Choroid plexus epithelial cell (primary cell): Measurements from ENCODE around the gene CIT.

Experiments
- DNase-seq: peaks from one replicate; pipeline ENCODE4 v3.0.0-alpha.2; 2010; ENCODE audit warnings: low read depth
- H3K4me3 ChIP-seq: 2 replicates; pipeline ENCODE4 v1.5.1; 2011; ENCODE audit warnings: low read depth, mild to moderate bottlenecking, control low read depth, low read length, moderate library complexity
- CTCF ChIP-seq: conservative IDR thresholded peaks from 2 replicates; pipeline ENCODE4 v1.5.1; 2011; ENCODE audit warnings: low read depth, mild to moderate bottlenecking, control low read depth, inconsistent platforms, low read length, moderate library complexity

CIT gene

GRCh38 chr12:119695034-119695433, 182.1 kb downstream of the CIT start:
- H3K4me3 ChIP-seq: no peak overlapping the region
- peak; percentile 86 for TF ChIP-seq CTCF
- DNase-seq: peak; percentile 49

- no peak for TF ChIP-seq CTCF
Observed at GRCh38 chr12:119694111-119694510, 183.0 kb downstream of the CIT start.

GRCh38 chr12:119693511-119693910, 183.6 kb downstream of the CIT start:
- no peak for DNase-seq
- TF ChIP-seq CTCF: no peak
- no peak overlapping the region for H3K4me3 ChIP-seq

More at GRCh38 chr12:119694111-119694510, 183.0 kb downstream of the CIT start:
- H3K4me3 ChIP-seq: no peak overlapping the region
- DNase-seq: no peak

DNA sequence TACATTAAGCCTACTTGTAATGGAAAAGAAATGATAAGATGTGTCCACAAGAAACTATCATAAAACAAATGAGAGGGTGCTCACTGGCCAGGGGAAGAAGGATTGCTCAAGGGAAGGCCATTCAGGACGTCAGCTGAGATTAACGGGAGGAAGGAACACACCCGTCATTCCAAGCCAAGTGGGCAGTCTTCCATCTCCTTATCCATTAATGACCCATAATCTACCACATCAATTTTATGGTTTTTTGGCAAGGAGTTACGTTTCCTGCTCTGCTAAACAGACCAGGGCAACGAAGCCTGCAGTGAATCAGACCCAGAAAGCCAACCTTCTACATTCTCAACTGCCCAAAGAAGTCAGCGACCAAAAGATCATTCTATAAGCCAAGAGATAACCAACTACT, 184.1 kb downstream of the CIT start:
- no peak for DNase-seq
- H3K4me3 ChIP-seq: no peak overlapping the region
- no peak for TF ChIP-seq CTCF

DNA sequence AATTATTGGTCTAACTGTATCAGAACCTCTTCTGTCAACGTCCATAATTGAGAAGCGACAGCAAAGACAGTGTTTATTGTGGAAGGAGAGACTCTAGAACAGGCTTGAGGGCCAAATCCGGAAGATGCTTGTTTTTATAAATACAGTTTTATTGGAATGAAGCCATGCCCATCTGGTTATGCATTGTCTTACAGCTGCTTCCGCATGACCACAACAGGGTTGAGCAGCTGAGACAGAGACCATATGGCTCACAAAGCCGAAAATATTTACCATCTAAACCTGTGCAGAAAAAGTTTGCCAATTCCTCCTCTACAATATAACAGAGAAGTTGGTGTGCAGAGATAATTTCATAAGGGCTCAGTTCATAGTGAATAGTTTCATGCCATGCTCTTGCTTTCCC, 184.7 kb downstream of the CIT start:
- H3K4me3 ChIP-seq: no peak overlapping the region
- no peak for TF ChIP-seq CTCF
- DNase-seq: no peak

DNA sequence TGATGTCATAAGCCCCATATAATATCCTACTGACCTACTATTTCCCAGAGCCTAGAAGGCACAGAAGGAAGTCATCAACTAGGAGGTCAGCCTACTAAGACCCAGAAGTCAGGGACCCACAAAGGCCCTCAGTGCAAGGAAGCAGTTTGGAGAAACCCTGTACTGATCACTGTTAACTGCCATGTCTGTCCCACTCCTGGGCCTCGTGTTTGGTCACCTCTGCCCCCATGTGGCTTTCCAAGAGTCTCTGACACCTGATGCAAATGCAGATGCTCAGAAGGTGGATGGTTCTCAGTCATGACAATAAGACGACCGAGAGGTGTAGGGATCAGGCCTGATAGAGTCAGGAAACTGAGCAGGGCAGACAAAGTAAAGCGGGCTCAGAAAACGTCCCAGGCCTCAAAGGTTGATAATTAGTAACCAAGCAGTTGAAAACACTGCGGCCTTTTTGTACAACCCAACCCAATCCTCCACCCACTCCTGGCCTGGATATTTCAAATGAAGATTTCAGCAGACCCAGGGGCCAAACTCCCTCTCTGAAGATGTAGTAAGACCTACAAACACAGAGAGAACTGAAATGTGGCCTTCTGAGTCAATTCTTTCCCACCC, 185.8 kb downstream of the CIT start:
- TF ChIP-seq CTCF: no peak
- no peak overlapping the region for H3K4me3 ChIP-seq
- no peak for DNase-seq

DNA sequence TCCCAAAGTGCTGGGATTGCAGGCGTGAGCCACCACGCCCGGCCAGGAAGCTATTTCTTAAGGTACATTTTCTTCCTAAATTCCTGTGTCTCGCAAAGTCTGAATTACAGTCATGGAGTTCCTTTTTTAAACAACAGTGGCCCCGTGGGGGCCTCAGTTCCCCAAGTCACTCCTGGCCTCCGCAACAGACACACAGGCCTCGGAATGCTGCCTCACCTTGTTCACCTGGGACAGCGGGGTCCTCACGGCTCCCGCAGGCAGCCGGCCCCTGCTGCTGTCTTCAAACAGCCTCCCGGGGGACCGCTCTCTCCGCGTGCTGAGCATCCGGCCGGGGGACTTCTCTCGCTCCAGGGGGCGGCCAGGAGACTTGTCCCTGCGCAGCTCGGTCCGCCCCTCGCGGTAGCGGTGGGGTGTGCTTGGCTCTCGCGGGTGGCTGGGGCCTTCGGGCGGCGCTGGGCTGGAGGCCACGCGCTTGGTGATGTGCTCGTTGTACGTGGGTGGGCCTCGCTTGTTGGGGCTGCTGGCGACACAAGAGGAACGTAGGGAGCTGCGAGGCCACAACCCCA, 187.1 kb downstream of the CIT start:
- no peak for DNase-seq
- H3K4me3 ChIP-seq: no peak overlapping the region
- TF ChIP-seq CTCF: no peak
